ENCODE data around the gene MAPK4.

- no peak for TF ChIP-seq EZH2phosphoT487 (IDR thresholded peaks at IDR 0.05; ENCODE audit: borderline replicate concordance)
- TF ChIP-seq CTCF (conservative IDR thresholded peaks at IDR 0.05; ENCODE audit: low read length): no peak
These were observed 174.5 kb downstream of the MAPK4 start for GRCh38 chr18:50734342-50734741.
